Right lobe of liver (tissue), 6 donors: ENCODE measurements around the gene ATP2B1. TPM values are rescaled to one million over a fixed set of nuclear protein-coding genes. Genes with fewer than 3 reads are reported as not detected.

Experiments
- ATAC-seq, 4 donors: fragments of 200-7000 bp; cut with Tn5 transposase; one replicate each; pipeline ENCODE4 v1.9.1; 2020; ENCODE audit warnings: mild to moderate bottlenecking in 4 of 4, moderate library complexity in 4 of 4
- DNase-seq, 3 donors: peaks; one replicate each; pipeline ENCODE4 v3.0.0-alpha.2; 2020
- H3K27ac ChIP-seq, 3 donors: fragments of 200-600 bp; one replicate each; pipeline ENCODE4 v1.8.0; 2022
- H3K27me3 ChIP-seq, 2 donors: fragments of 200-600 bp; one replicate each; pipeline ENCODE4 v1.8.0; 2022
- H3K36me3 ChIP-seq, 4 donors: fragments of 200-600 bp; sonication (generic) in 1 of 4; one replicate each; pipeline versions ENCODE4 v1.5.1 to v1.8.0; 2017 to 2022; ENCODE audit warnings: control low read depth in 1 of 4
- H3K4me1 ChIP-seq, 4 donors: fragments of 200-600 bp; sonication (generic) in 1 of 4; one replicate each; pipeline versions ENCODE4 v1.5.1 to v1.8.0; 2017 to 2022; ENCODE audit warnings: control low read depth in 1 of 4
- H3K4me3 ChIP-seq, 3 donors: fragments of 200-600 bp; one replicate each; pipeline ENCODE4 v1.8.0; 2022
- H3K9me3 ChIP-seq, 4 donors: fragments of 200-600 bp; sonication (generic) in 1 of 4; one replicate each; pipeline versions ENCODE4 v1.5.1 to v1.8.0; 2017 to 2022; ENCODE audit warnings: control low read depth in 1 of 4
- POLR2A ChIP-seq: fragments of 450-650 bp; IDR thresholded peaks from one replicate; pipeline ENCODE4 v1.6.1; 2017; ENCODE audit warnings: antibody characterized with exemption, mild to moderate bottlenecking
- WGBS: methylation state at CpG from one replicate; pipeline ENCODE4 v1.1.6; 2018; ENCODE audit warnings: low coverage, low lambda C conversion rate; ENCODE audit not compliant: insufficient coverage; ENCODE audit errors: missing lambda C conversion rate; 5-methylcytosine and 5-hydroxymethylcytosine counted together
- intact Hi-C, 2 donors: fragments of 100-400 bp; cut with DNase I; formaldehyde crosslinking; loops; one replicate each; pipeline versions ENCODE4 v1.11.2 to v1.14.1; 2022
- total RNA-seq, 6 experiments: library from RNA; depleted of rRNA in 2 of 6; stranded (reverse); fragments of >200 nt in 2 of 6; fragmentation: NEBNext Ultra II Directional in 3 of 6; extraction: Animal tissue kit (Norgen Biotek cat#: 25700) in 3 of 6; gene quantifications; one replicate each; pipeline versions ENCODE4 v1.1.0 to v1.2.4, GENCODE V29; 2016 to 2023
- TF ChIP-seq, protein P1 (sequence below), 4 donors: fragments of 200-600 bp in 3 of 4; fragments of 450-650 bp in 1 of 4; IDR thresholded peaks; one replicate each; pipeline versions ENCODE4 v1.5.1 to v1.8.0; 2016 to 2022; ENCODE audit warnings: antibody characterized with exemption in 4 of 4, mild to moderate bottlenecking in 2 of 4
- donor health status: DM: no; HTN: yes; CAD: no.
- donor health status: DM: no; HTN: no; CAD: no.
- donor health status: DM: no; HTN: no; CAD: no.
- donor health status: DM: no; HTN: yes; CAD: no.
- donor health status: DM: no; HTN: yes; CAD: no.

ATP2B1 gene
- total RNA-seq, 6 experiments from 2014 or later, result 10.4 to 23.9 (median 17.6) TPM

GRCh38 chr12:89692439-89692838 lies 16.2 kb downstream of the ATP2B1 start:
- Histone ChIP-seq H3K36me3 (no peaks in the 10 kb centered on the region), H3K27me3 (no peaks in the 10 kb centered on the region), H3K27ac (no peak overlapping the region), H3K4me3 (no peak overlapping the region), H3K9me3 (no peaks in the 10 kb centered on the region), H3K4me1 (no peaks in the 10 kb centered on the region)
- TF ChIP-seq, protein P1, sequence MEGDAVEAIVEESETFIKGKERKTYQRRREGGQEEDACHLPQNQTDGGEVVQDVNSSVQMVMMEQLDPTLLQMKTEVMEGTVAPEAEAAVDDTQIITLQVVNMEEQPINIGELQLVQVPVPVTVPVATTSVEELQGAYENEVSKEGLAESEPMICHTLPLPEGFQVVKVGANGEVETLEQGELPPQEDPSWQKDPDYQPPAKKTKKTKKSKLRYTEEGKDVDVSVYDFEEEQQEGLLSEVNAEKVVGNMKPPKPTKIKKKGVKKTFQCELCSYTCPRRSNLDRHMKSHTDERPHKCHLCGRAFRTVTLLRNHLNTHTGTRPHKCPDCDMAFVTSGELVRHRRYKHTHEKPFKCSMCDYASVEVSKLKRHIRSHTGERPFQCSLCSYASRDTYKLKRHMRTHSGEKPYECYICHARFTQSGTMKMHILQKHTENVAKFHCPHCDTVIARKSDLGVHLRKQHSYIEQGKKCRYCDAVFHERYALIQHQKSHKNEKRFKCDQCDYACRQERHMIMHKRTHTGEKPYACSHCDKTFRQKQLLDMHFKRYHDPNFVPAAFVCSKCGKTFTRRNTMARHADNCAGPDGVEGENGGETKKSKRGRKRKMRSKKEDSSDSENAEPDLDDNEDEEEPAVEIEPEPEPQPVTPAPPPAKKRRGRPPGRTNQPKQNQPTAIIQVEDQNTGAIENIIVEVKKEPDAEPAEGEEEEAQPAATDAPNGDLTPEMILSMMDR (IDR thresholded peaks at IDR 0.05), result no peak
- no peak for TF ChIP-seq POLR2A
- 47% methylated on average over 1 of the region's 1 CpG for WGBS
- DNase-seq, result no peak
- intact Hi-C loops, result no loop called here
- ATAC-seq, result no peak

DNA sequence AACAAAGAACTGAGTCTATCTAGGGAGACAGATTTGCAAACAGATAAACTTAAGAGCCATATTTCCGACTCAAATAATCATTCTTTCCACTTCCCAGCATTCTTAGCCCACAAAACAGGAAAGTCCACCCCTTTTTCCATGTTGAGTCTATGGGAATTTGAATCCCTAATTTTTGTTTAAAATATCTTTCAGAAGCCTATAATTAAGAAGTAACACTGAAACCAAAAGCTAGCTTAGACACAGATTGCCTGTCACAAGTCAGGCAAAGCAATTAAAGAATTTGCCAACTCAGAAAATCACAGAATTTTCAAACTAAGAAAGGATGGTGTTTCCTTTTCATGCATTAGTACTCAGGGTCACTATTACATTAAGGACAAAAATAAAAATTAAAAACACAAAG lies 17.0 kb downstream of the ATP2B1 start:
- H3K9me3 ChIP-seq, result no peaks in the 10 kb centered on the region
- ATAC-seq (no peak), DNase-seq (no peak)
- H3K27ac ChIP-seq, result no peak overlapping the region
- H3K27me3 ChIP-seq, result no peaks in the 10 kb centered on the region
- TF ChIP-seq, protein P1 (IDR thresholded peaks at IDR 0.05), result no peak
- no peak for TF ChIP-seq POLR2A
- H3K36me3 ChIP-seq, result no peaks in the 10 kb centered on the region
- H3K4me3 ChIP-seq, result no peak overlapping the region
- intact Hi-C loops, result no loop called here
- WGBS, result 82% methylated on average over 1 of the region's 1 CpG
- no peaks in the 10 kb centered on the region for H3K4me1 ChIP-seq

DNA sequence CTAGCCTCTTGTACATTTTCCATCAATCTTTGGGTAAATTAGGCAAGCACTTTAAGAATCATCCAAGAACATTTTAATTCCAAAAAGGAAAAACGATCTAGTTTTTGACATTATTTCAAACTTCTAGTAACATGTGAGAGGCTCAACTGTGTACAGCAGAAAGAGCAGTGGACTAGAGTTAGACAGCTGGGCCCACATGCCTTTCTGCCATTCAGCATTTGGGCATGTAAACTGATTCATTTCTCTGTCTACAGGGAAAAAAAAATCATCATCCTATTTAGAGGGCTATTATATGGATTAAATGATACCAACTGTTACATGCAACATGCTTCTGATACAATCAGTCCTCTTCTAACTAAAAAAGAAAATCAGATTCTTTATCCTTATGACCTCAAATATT lies 17.7 kb downstream of the ATP2B1 start:
- Histone ChIP-seq H3K4me1 (no peaks in the 10 kb centered on the region), H3K4me3 (no peak overlapping the region), H3K27me3 (no peaks in the 10 kb centered on the region), H3K9me3 (no peaks in the 10 kb centered on the region), H3K36me3 (no peaks in the 10 kb centered on the region), H3K27ac (no peak overlapping the region)
- WGBS, result 79% methylated on average over 1 of the region's 1 CpG
- ATAC-seq (no peak), DNase-seq (no peak)
- no peak for TF ChIP-seq POLR2A
- TF ChIP-seq, protein P1 (IDR thresholded peaks at IDR 0.05), result no peak
- intact Hi-C loops, result no loop called here

DNA sequence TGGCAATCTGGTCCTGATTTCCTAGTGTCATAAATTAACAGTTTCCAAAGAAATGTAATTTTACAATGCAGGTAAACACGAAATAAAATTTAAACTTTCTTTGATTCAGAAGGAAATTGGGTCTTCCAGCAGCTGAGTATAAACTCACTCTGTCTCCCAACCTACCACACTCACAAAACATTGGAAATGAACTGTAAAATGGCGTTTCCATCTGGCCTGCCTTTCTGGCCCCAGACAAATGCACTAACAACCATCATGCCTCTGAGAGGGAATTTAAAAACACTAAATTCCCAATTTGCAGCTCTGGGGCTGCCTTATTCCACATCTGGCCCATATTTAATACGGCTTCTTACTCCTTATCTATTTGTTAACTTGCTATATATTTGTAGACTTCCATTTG lies 19.3 kb downstream of the ATP2B1 start:
- no peaks in the 10 kb centered on the region for H3K9me3 ChIP-seq
- intact Hi-C loops, result no loop called here
- no peak for ATAC-seq
- no peak for DNase-seq
- WGBS, result 95% methylated on average over 3 of the region's 3 CpGs
- H3K27me3 ChIP-seq, result no peaks in the 10 kb centered on the region
- H3K36me3 ChIP-seq, result no peaks in the 10 kb centered on the region
- TF ChIP-seq POLR2A, result no peak
- TF ChIP-seq, protein P1 (IDR thresholded peaks at IDR 0.05), result no peak
- H3K4me3 ChIP-seq, result no peak overlapping the region
- H3K4me1 ChIP-seq, result no peaks in the 10 kb centered on the region
- no peak overlapping the region for H3K27ac ChIP-seq

- Histone ChIP-seq H3K36me3 (no peaks in the 10 kb centered on the region), H3K4me3 (no peak overlapping the region), H3K27me3 (no peaks in the 10 kb centered on the region), H3K27ac (no peak overlapping the region), H3K9me3 (no peaks in the 10 kb centered on the region), H3K4me1 (no peaks in the 10 kb centered on the region)
- intact Hi-C loops, result no loop called here
- TF ChIP-seq, protein P1 (IDR thresholded peaks at IDR 0.05), result no peak
- TF ChIP-seq POLR2A, result no peak
- 96% methylated on average over 2 of the region's 2 CpGs for WGBS
- DNase-seq, result no peak
- ATAC-seq, result no peak
Observed at GRCh38 chr12:89686311-89686710, 22.3 kb downstream of the ATP2B1 start.
